GM19463 (cell line): Measurements from ENCODE around the gene CAMKMT.
A peak's percentile ranks its signal among the peaks of the same experiment; 100 is the strongest.
"Not testable (repeated sequence)": the region's sequence is repeated elsewhere in the genome, so short reads cannot be mapped to it uniquely, and the experiment has no call there.

Experiments
- ATAC-seq: cut with Tn5 transposase; IDR thresholded peaks from one replicate; pipeline ENCODE4 v1.9.1; 2021; ENCODE audit warnings: mild to moderate bottlenecking, moderate library complexity; ENCODE audit not compliant: unreplicated experiment

Gene CAMKMT

GRCh38 chr2:44358503-44358902 lies 3.2 kb upstream of the CAMKMT start:
- peak; percentile 42 for ATAC-seq

- no peak for ATAC-seq
Measured at GRCh38 chr2:44360749-44361329, 908 bp upstream of the CAMKMT start.

- no peak for ATAC-seq
Measured at GRCh38 chr2:44362207-44363015, 664 bp downstream of the CAMKMT start.

GRCh38 chr2:44364604-44365003 lies 2.9 kb downstream of the CAMKMT start:
- ATAC-seq = no peak

- ATAC-seq = no peak
Measured at GRCh38 chr2:44367591-44367990, 5.8 kb downstream of the CAMKMT start.

GRCh38 chr2:44369392-44369791 lies 7.6 kb downstream of the CAMKMT start:
- ATAC-seq = no peak

GRCh38 chr2:44371445-44371844 lies 9.7 kb downstream of the CAMKMT start:
- ATAC-seq = no peak

GRCh38 chr2:44372246-44372645 lies 10.5 kb downstream of the CAMKMT start:
- no peak for ATAC-seq

- ATAC-seq = no peak
Measured at GRCh38 chr2:44377486-44377885, 15.7 kb downstream of the CAMKMT start.

GRCh38 chr2:44385226-44385625 lies 23.5 kb downstream of the CAMKMT start:
- ATAC-seq = not testable (repeated sequence)

GRCh38 chr2:44388877-44389276 lies 27.1 kb downstream of the CAMKMT start:
- no peak for ATAC-seq

- ATAC-seq = no peak
Measured at GRCh38 chr2:44389895-44390294, 28.1 kb downstream of the CAMKMT start.

GRCh38 chr2:44392338-44392943 lies 30.7 kb downstream of the CAMKMT start:
- ATAC-seq = no peak

GRCh38 chr2:44397447-44398175 lies 35.9 kb downstream of the CAMKMT start:
- ATAC-seq = no peak

GRCh38 chr2:44398243-44398897 lies 36.6 kb downstream of the CAMKMT start:
- no peak for ATAC-seq

- no peak for ATAC-seq
Measured at GRCh38 chr2:44420725-44421124, 59.0 kb downstream of the CAMKMT start.

- ATAC-seq = no peak
Measured at GRCh38 chr2:44424211-44424610, 62.5 kb downstream of the CAMKMT start.

GRCh38 chr2:44429034-44429433 lies 67.3 kb downstream of the CAMKMT start:
- no peak for ATAC-seq

GRCh38 chr2:44430342-44430741 lies 68.6 kb downstream of the CAMKMT start:
- ATAC-seq = no peak

- ATAC-seq = no peak
Measured at GRCh38 chr2:44433895-44434294, 72.1 kb downstream of the CAMKMT start.

GRCh38 chr2:44441200-44441599 lies 79.5 kb downstream of the CAMKMT start:
- no peak for ATAC-seq
